Ureter (tissue), 1 donor: ENCODE data around the gene DMAC2. TPM values are rescaled to one million over a fixed set of nuclear protein-coding genes. Genes with fewer than 3 reads are reported as not detected.
"Not testable (repeated sequence)": the region's sequence is repeated elsewhere in the genome, so short reads cannot be mapped to it uniquely, and the experiment has no call there.

Experiments used
- DNase-seq: peaks from one replicate; pipeline ENCODE4 v3.0.0-alpha.2; 2020; ENCODE audit warnings: low spot score
- total RNA-seq: library from RNA; stranded (reverse); gene quantifications from one replicate; pipeline ENCODE4 v1.2.4, GENCODE V29; 2023
- donor health status: DM: yes; HTN: yes; CAD: no.

The DMAC2 gene
- total RNA-seq, 1 donor from 2014 or later = 33.6 TPM

GRCh38 chr19:41399091-41399490 is 40.6 kb downstream of the DMAC2 start:
- DNase-seq = no peak

GRCh38 chr19:41398598-41398997 is 41.1 kb downstream of the DMAC2 start:
- DNase-seq = no peak

- no peak for DNase-seq
Measured at GRCh38 chr19:41398050-41398418, 41.7 kb downstream of the DMAC2 start.

- peak; percentile 99 for DNase-seq
Measured at GRCh38 chr19:41397086-41398049, 42.3 kb downstream of the DMAC2 start, which contains the start of the genes BCKDHA and EXOSC5. Gene BCKDHA (plus strand): TSS chr19:41397818. CDS start chr19:41397828, 10 bp downstream. Gene EXOSC5 (minus strand): TSS chr19:41397359. CDS start chr19:41397328, 31 bp downstream.

GRCh38 chr19:41395355-41395754 is 44.4 kb downstream of the DMAC2 start:
- no peak for DNase-seq

- no peak for DNase-seq
Measured at GRCh38 chr19:41392775-41393174, 46.9 kb downstream of the DMAC2 start.

- no peak for DNase-seq
Measured at GRCh38 chr19:41391618-41392017, 48.1 kb downstream of the DMAC2 start.

- no peak for DNase-seq
Measured at GRCh38 chr19:41386442-41386841, 53.3 kb downstream of the DMAC2 start.

GRCh38 chr19:41384351-41384750 is 55.4 kb downstream of the DMAC2 start:
- DNase-seq = no peak

- DNase-seq = not testable (repeated sequence)
Measured at GRCh38 chr19:41381536-41381935, 58.2 kb downstream of the DMAC2 start.

Other genes with a start within 250 kb of the DMAC2 start
- 13.2 TPM for gene CYP2S1, start 246.7 kb downstream of the DMAC2 start, total RNA-seq
- gene AXL, start 220.7 kb downstream of the DMAC2 start, total RNA-seq = 40.1 TPM
- 183 TPM for gene HNRNPUL1, start 175.5 kb downstream of the DMAC2 start, total RNA-seq
- gene CCDC97, start 129.7 kb downstream of the DMAC2 start, total RNA-seq = 38.3 TPM
- 26.3 TPM for gene TGFB1, start 86.0 kb downstream of the DMAC2 start, total RNA-seq
- 6.1 TPM for gene B9D2, start 75.8 kb downstream of the DMAC2 start, total RNA-seq
- gene TMEM91, start 63.4 kb downstream of the DMAC2 start, total RNA-seq = 12.2 TPM
- gene EXOSC5, start 42.6 kb downstream of the DMAC2 start, total RNA-seq = 21.6 TPM
- 19.8 TPM for gene BCKDHA, start 42.1 kb downstream of the DMAC2 start, total RNA-seq
- gene B3GNT8, start 12.5 kb downstream of the DMAC2 start, total RNA-seq = 4.6 TPM
- not detected for gene ERICH4, start 3.2 kb upstream of the DMAC2 start, total RNA-seq
- gene CEACAM21, start 136.3 kb upstream of the DMAC2 start, total RNA-seq = 3.6 TPM
- 2.4 TPM for gene CEACAM4, start 187.2 kb upstream of the DMAC2 start, total RNA-seq
- 0.36 TPM for gene CEACAM7, start 248.4 kb upstream of the DMAC2 start, total RNA-seq